ENCODE measurements around the gene SUPT6H.

SUPT6H gene

GRCh38 chr17:28744972-28745785 lies 83.2 kb downstream of the SUPT6H start:
- DNase-seq (ENCODE audit: low read depth, low spot score): no peak
- Histone ChIP-seq H3K9me3 (ENCODE audit: insufficient read depth, low read length) (no peaks in the 10 kb centered on the region), H3K4me1 (ENCODE audit: insufficient read depth, insufficient read length) (peaks cover 17% of the 10 kb centered on the region), H3K4me3 (ENCODE audit: insufficient read length, low read depth) (peak overlapping the region; percentile 81), H3K9ac (ENCODE audit: insufficient read length, low read depth) (peak overlapping the region; percentile 92), H3K27me3 (ENCODE audit: insufficient read depth, insufficient read length) (no peaks in the 10 kb centered on the region), H3K36me3 (ENCODE audit: insufficient read depth, insufficient read length, low read length) (peaks cover 56% of the 10 kb centered on the region)
- TF ChIP-seq ZNF274 (IDR thresholded peaks at IDR 0.05; ENCODE audit: low read depth, low read length): no peak
- TF ChIP-seq YY1 (IDR thresholded peaks at IDR 0.05; ENCODE audit: insufficient read depth, insufficient read length): no peak
- no peak for TF ChIP-seq SUZ12 (IDR thresholded peaks at IDR 0.05; ENCODE audit: extremely low read depth, insufficient read depth, insufficient read length)

- no peak for DNase-seq (ENCODE audit: low read depth, low spot score)
- Histone ChIP-seq H3K36me3 (ENCODE audit: insufficient read depth, insufficient read length, low read length) (peaks cover 57% of the 10 kb centered on the region), H3K9me3 (ENCODE audit: insufficient read depth, low read length) (no peaks in the 10 kb centered on the region; the same call in 1 of the 2 replicates), H3K4me3 (ENCODE audit: insufficient read length, low read depth) (peak overlapping the region; percentile 81), H3K27me3 (ENCODE audit: insufficient read depth, insufficient read length) (no peaks in the 10 kb centered on the region), H3K4me1 (ENCODE audit: insufficient read depth, insufficient read length) (peaks cover 17% of the 10 kb centered on the region), H3K9ac (ENCODE audit: insufficient read length, low read depth) (peak overlapping the region; percentile 92)
- TF ChIP-seq SUZ12 (IDR thresholded peaks at IDR 0.05; ENCODE audit: extremely low read depth, insufficient read depth, insufficient read length) (no peak), ZNF274 (IDR thresholded peaks at IDR 0.05; ENCODE audit: low read depth, low read length) (no peak), YY1 (IDR thresholded peaks at IDR 0.05; ENCODE audit: insufficient read depth, insufficient read length) (no peak)
These were observed 83.9 kb downstream of the SUPT6H start for GRCh38 chr17:28745786-28746411.

- H3K36me3 ChIP-seq (ENCODE audit: insufficient read depth, insufficient read length, low read length): peaks cover 63% of the 10 kb centered on the region
- H3K4me3 ChIP-seq (ENCODE audit: insufficient read length, low read depth): no peak overlapping the region
- peak overlapping the region; percentile 74 for H3K9ac ChIP-seq (ENCODE audit: insufficient read length, low read depth)
- no peaks in the 10 kb centered on the region; the same call in 1 of the 2 replicates for H3K9me3 ChIP-seq (ENCODE audit: insufficient read depth, low read length)
- TF ChIP-seq YY1 (IDR thresholded peaks at IDR 0.05; ENCODE audit: insufficient read depth, insufficient read length) (no peak), SUZ12 (IDR thresholded peaks at IDR 0.05; ENCODE audit: extremely low read depth, insufficient read depth, insufficient read length) (no peak), ZNF274 (IDR thresholded peaks at IDR 0.05; ENCODE audit: low read depth, low read length) (no peak)
- no peak for DNase-seq (ENCODE audit: low read depth, low spot score)
- no peaks in the 10 kb centered on the region for H3K27me3 ChIP-seq (ENCODE audit: insufficient read depth, insufficient read length)
- H3K4me1 ChIP-seq (ENCODE audit: insufficient read depth, insufficient read length): peaks cover 17% of the 10 kb centered on the region
These were observed 84.6 kb downstream of the SUPT6H start for GRCh38 chr17:28746611-28747050.

DNA sequence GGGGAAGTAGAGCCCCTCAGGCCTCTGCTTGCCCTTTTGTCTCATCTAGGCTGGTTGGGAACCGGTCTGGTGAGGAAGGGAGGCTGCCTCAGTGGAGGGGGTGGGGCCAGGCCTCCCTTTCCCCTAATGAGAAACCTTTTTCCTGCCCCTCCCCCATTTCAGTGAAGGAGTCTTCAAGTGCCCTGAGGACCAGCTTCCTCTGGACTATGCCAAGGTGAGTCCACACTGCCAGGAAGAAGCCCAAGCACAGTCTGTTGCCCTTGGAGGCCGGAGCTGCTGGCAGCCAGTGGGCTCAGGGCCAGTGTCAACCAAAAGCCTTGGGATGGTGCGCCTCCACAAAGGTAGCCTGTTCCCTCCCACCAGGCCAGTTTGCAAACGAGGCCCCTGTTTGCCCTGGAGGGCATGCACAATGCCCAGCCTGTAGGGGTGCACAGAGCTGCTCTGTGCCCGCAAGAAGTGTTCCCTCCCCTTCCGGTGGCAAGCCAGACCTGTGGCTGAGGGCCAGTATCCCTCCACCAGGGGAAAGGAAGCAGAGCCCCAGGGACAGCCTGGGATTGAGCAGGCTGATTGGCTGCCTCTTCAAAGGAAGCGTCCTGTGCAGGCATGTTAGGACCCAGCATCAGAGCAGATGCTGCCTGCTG lies 85.2 kb downstream of the SUPT6H start:
- Histone ChIP-seq H3K36me3 (ENCODE audit: insufficient read depth, insufficient read length, low read length) (peaks cover 65% of the 10 kb centered on the region), H3K27me3 (ENCODE audit: insufficient read depth, insufficient read length) (no peaks in the 10 kb centered on the region), H3K4me1 (ENCODE audit: insufficient read depth, insufficient read length) (peaks cover 17% of the 10 kb centered on the region), H3K9me3 (ENCODE audit: insufficient read depth, low read length) (no peaks in the 10 kb centered on the region; the same call in 1 of the 2 replicates), H3K9ac (ENCODE audit: insufficient read length, low read depth) (peak overlapping the region; percentile 10), H3K4me3 (ENCODE audit: insufficient read length, low read depth) (no peak overlapping the region)
- DNase-seq (ENCODE audit: low read depth, low spot score): no peak
- TF ChIP-seq ZNF274 (IDR thresholded peaks at IDR 0.05; ENCODE audit: low read depth, low read length) (no peak), YY1 (IDR thresholded peaks at IDR 0.05; ENCODE audit: insufficient read depth, insufficient read length) (no peak), SUZ12 (IDR thresholded peaks at IDR 0.05; ENCODE audit: extremely low read depth, insufficient read depth, insufficient read length) (no peak)

GRCh38 chr17:28747801-28748750 lies 86.1 kb downstream of the SUPT6H start:
- H3K4me1 ChIP-seq (ENCODE audit: insufficient read depth, insufficient read length): peaks cover 17% of the 10 kb centered on the region
- no peaks in the 10 kb centered on the region; the same call in 1 of the 2 replicates for H3K9me3 ChIP-seq (ENCODE audit: insufficient read depth, low read length)
- no peak overlapping the region for H3K4me3 ChIP-seq (ENCODE audit: insufficient read length, low read depth)
- no peaks in the 10 kb centered on the region for H3K27me3 ChIP-seq (ENCODE audit: insufficient read depth, insufficient read length)
- DNase-seq (ENCODE audit: low read depth, low spot score): no peak
- no peak overlapping the region for H3K9ac ChIP-seq (ENCODE audit: insufficient read length, low read depth)
- no peak for TF ChIP-seq ZNF274 (IDR thresholded peaks at IDR 0.05; ENCODE audit: low read depth, low read length)
- TF ChIP-seq YY1 (IDR thresholded peaks at IDR 0.05; ENCODE audit: insufficient read depth, insufficient read length): no peak
- no peak for TF ChIP-seq SUZ12 (IDR thresholded peaks at IDR 0.05; ENCODE audit: extremely low read depth, insufficient read depth, insufficient read length)
- peaks cover 70% of the 10 kb centered on the region for H3K36me3 ChIP-seq (ENCODE audit: insufficient read depth, insufficient read length, low read length)

DNA sequence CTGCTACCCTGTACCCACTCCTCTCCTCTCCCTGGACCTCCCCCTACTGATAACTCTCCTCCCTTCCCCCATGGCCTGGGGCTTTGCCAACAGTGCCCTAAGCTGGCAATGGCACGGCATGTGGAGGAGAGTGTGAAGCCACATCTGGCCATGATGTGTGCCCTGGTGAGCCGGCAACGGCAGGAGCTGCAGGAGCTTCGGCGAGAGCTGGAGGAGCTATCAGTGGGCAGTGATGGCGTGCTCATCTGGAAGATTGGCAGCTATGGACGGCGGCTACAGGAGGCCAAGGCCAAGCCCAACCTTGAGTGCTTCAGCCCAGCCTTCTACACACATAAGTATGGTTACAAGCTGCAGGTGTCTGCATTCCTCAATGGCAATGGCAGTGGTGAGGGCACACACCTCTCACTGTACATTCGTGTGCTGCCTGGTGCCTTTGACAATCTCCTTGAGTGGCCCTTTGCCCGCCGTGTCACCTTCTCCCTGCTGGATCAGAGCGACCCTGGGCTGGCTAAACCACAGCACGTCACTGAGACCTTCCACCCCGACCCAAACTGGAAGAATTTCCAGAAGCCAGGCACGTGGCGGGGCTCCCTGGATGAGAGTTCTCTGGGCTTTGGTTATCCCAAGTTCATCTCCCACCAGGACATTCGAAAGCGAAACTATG lies 87.0 kb downstream of the SUPT6H start:
- no peak for DNase-seq (ENCODE audit: low read depth, low spot score)
- no peak overlapping the region for H3K4me3 ChIP-seq (ENCODE audit: insufficient read length, low read depth)
- H3K9me3 ChIP-seq (ENCODE audit: insufficient read depth, low read length): no peaks in the 10 kb centered on the region; the same call in 1 of the 2 replicates
- TF ChIP-seq ZNF274 (IDR thresholded peaks at IDR 0.05; ENCODE audit: low read depth, low read length): no peak
- no peak for TF ChIP-seq SUZ12 (IDR thresholded peaks at IDR 0.05; ENCODE audit: extremely low read depth, insufficient read depth, insufficient read length)
- H3K9ac ChIP-seq (ENCODE audit: insufficient read length, low read depth): no peak overlapping the region
- peaks cover 17% of the 10 kb centered on the region for H3K4me1 ChIP-seq (ENCODE audit: insufficient read depth, insufficient read length)
- peaks cover 70% of the 10 kb centered on the region for H3K36me3 ChIP-seq (ENCODE audit: insufficient read depth, insufficient read length, low read length)
- no peaks in the 10 kb centered on the region for H3K27me3 ChIP-seq (ENCODE audit: insufficient read depth, insufficient read length)

Data from NT2/D1 (cell line).